Stimulated activated CD4-positive, alpha-beta T cell treated with anti-CD3 and anti-CD28 coated beads, TNF-alpha, amount 100 ng/mL, for 24 hours (primary cell): ENCODE results near the gene APLN.

Experiments
- DNase-seq, 3 experiments: peaks; one replicate each; pipeline ENCODE4 v3.0.0-alpha.2; 2020; ENCODE audit warnings: low read depth in 3 of 3

The APLN gene

DNA sequence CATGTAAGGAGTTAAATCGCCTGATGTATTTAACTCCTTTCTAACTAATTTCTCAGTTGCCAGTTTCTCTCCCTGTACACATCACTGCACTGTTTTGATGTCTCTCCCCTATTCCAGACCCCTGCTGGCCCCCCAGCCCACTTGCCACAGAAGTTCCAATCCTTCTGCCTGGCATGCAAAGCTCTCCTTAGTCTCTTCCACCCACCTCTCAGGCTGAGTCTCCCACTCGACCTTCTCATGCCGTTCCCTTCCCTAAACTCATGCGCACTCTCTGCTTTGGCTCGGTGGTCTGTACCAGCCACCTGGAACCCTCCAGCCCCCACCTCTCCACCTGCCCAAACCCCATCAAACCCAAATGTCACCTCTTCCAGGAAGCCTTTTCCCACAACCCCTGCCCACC lies 56.9 kb downstream of the APLN start:
- DNase-seq: no peak

- DNase-seq: no peak
Measured at GRCh38 chrX:129596077-129596476, 58.7 kb downstream of the APLN start.
